NCI-H345 treated with DMSO at 0.1 percent for 48 hours (cell line): ENCODE data around the gene PLCB2.

ENCODE experiments used
- DNase-seq: peaks from one replicate; lab custom pipeline; 2025; ENCODE audit not compliant: unreplicated experiment; lab: John Stamatoyannopoulos, UW

PLCB2 gene

DNA sequence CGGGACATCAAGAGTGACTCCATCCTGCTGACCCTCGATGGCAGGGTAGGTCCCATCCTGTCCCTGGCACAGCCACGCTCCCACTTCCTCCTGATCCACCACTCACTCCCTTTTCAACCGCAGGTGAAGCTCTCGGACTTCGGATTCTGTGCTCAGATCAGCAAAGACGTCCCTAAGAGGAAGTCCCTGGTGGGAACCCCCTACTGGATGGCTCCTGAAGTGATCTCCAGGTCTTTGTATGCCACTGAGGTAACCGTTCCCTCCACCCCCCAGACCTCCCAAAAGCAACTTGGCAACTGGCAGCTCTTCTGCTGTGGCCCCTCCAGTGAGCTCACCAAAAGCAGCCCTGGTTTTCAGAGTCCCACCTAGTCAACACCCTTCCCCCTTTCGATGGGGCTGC is 34.3 kb downstream of the PLCB2 start:
- DNase-seq: no peak

- DNase-seq: no peak
Measured at GRCh38 chr15:40272485-40273056, 35.2 kb downstream of the PLCB2 start.

GRCh38 chr15:40271685-40272484 is 35.9 kb downstream of the PLCB2 start:
- DNase-seq: no peak

DNA sequence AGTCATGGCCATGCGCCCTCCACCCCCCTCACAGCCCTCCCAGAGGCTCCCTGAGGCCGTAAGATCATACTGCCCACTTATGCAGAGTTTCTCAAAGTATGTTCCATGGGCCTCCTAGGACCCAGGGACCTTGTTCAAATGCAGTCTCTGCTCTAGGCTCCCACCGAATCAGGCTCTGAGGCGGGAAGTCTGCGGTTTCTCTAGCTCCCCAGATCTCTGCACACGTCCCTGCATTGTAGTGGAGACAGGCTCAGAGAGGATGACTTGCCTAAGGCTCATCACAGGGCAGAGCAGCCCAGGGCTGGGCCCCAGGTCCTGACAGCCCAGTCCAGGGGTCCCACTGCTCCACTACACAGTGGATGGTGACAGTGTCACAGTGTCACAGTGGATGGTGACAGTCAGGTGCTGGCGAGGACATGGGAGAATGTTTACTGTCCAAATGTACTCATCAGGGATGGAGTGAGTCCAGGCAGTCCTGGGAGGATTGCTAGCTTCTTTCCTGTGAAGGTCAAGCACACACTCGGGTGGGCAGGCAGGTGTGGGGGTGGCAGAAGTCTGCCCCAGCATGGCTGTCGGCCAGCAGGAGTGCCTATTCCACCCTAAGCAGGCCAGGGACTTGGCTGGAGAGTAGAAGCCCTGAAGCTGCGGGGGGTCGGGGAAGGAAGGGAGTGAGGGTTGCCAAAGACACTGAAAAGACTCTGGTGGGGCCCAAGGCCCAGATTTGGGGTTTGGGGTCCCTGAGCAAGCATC is 37.3 kb downstream of the PLCB2 start:
- DNase-seq: no peak

DNA sequence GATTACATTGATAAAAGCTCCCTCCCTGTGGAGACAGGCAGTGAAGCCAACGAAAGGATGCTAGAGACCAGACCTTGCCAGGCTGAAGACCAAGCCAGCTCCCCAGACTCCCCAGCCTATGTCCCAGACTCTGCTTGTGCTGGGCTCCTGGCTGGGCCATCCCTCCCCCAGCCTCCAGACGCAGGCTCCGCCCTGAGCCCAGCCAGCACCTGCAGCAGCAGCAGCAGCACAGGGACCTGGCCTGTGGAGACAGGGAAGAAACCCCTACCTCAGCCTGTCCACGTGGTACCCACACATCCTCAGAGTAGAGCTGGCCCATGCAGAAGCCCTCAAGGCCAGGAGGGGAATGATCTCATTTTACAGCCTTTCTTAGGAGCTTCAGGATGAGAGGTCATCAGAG is 38.1 kb downstream of the PLCB2 start:
- no peak for DNase-seq

DNA sequence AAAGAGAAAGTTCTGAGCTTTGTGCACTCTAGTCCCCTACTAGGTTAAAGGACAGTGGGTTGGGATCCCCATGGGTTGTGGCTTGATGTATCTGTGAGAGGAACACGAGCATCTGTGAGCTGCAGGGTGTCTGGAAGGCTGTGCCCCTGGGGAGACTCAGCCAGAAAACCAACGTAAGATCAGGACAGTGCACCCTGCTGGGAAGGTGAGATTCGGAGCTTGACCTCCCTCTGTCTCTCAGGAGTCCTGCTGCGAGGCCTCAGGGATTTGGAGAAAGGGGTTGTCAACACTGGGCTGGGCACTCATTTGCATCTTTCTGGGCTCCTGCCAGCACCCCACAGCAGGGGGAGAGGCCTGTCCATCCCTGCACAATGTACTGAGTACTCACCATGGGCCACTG is 40.1 kb downstream of the PLCB2 start:
- DNase-seq: no peak

DNA sequence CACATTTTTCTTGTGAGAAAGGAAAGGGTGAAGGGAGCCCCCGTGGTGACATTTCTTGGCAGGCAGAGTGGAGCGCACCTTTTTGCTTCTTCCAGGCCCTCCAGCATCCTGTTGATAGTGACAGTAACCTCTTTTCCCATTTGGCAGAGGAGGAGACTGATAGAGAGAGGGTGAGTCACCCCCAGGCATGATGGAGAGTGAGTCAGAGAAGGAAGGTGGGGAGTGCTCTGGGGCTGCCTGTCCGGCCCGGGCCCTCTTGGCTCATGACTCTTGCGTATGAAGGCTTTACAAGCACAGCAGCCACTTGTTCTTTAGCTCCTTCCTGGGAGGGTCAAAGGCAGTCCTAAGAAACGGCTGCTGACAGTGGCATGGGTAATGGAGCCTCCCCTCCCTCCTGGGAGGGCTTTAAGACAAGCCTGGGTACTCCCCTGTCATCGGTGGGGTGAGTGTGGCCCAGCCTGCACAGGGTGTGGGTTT is 40.9 kb downstream of the PLCB2 start:
- DNase-seq: no peak

GRCh38 chr15:40265875-40266274 is 41.9 kb downstream of the PLCB2 start:
- no peak for DNase-seq

GRCh38 chr15:40265355-40265754 is 42.4 kb downstream of the PLCB2 start:
- DNase-seq: no peak

DNA sequence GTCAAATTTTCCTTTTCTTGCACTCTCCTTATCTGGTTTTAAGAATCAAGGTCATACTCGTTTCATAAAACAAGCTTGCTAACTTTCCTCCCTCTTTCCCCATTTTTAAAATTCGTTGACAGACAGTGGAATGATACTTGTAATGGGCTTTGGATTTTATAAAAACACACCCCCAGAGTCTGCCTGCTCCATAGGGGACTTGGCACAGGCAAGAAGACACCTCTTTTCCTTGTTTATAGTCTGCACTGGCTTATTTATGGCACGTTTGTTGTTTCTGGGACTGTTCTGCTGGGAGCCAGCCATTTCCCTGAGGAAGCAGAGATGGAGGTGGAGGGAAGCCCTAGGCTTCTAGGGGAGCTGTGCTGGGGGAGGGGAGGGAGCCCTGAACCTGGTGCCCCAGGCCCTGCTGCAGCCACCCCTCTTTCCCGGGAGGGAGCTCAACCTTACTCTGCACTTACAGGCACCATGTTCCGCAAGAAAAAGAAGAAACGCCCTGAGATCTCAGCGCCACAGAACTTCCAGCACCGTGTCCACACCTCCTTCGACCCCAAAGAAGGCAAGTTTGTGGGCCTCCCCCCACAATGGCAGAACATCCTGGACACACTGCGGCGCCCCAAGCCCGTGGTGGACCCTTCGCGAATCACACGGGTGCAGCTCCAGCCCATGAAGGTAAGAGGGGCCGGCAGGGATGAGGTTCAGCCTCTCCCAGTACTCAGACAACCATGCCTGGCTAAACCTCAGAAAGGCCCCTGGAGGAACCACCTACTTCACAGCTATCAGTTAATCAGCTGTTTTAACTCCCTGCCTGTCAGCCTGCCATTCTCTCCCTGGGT is 43.2 kb downstream of the PLCB2 start:
- DNase-seq: no peak

DNA sequence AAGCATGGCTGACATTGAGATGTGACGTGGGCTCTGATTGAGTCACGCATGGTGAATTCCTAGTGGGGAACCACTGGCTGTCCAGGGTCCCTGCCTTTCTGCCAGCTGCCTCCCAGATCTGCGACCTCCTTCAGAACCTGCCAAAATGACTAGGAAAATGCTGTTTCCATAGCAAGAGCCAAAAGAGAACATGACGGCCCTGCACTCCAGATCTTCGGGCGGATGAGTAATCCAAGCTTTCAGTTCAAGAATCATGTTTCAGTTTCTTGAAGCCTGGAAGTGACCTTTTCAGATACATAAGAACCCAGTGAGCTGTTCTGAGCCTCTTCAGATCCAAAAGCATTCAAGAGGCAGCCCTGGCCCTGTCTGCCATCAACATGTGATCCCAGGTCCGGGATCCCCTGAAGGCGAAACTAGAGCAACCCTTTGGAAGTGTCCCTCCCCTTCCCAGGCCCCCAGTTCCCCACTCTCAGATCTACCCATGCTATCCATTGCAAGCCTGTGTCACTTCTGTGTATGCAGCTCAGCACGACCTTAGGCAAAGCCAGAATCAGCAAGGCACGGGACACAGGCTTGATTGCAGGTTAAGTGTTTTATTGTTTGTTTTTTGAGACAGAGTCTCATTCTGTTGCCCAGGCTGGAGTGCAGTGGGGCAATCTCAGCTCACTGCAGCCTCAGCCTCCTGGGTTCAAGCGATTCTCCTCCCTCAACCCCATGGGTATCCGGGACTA is 44.5 kb downstream of the PLCB2 start:
- no peak for DNase-seq

DNA sequence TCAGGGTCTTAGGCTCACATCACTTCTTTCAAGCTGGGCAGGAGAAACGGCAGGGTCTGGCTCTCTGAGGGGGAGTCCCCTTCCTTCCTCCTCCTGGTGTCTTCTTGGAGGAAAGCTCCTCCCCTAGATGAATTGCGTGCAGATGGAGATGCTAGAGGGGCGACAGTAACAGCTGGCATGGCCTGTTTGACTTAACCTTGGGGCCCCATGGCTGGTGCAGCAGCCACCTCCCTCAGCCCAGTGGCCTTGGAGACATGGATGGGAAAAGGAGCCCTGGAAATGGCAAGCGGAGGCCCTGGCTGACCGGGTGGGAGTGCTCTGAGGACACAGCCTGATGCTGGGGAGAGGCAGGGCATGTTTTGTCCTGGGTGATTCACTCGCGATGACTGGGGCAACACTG is 48.7 kb downstream of the PLCB2 start:
- DNase-seq: no peak

DNA sequence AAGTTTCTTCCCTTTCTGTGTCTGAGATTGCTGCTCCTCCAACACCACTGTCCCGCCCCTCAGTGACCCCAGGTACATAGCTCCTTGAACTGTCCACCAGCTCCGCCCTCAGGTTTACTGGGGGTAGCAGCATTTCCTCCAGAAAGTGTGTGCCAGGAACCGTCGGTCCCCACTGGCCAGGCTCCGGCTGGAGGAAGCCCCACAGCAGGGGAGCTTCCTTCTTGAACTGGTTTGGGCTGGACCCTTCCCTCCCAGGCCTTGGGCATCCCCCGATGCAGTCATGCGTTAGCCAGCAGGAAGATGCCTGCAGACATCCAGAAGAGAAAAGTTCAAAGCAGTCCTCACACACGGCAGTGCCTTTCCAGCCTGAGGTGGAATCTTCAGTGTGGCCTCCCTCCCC is 49.2 kb downstream of the PLCB2 start:
- DNase-seq: no peak

GRCh38 chr15:40257656-40258450 is 49.9 kb downstream of the PLCB2 start:
- DNase-seq: no peak

GRCh38 chr15:40256638-40257235 is 51.0 kb downstream of the PLCB2 start:
- no peak for DNase-seq

DNA sequence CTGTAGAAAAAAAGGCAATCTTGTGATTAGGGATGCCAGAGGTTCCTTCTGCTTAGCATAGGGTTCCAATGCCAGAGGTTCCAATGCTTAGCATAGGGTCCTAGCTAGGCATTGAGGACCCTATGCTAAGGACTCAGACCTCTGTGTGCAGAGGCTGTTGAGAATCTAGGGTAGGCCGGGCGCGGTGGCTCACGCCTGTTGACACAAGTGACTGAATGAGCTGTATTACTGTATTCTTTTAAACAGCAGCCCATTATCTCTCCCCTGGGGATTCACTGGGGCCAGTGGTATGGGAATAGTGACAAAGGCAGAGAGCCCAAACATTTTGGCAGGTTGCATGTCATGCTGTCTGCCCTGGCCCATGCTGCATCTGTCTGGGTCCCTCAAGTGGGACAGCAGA is 52.7 kb downstream of the PLCB2 start:
- no peak for DNase-seq

DNA sequence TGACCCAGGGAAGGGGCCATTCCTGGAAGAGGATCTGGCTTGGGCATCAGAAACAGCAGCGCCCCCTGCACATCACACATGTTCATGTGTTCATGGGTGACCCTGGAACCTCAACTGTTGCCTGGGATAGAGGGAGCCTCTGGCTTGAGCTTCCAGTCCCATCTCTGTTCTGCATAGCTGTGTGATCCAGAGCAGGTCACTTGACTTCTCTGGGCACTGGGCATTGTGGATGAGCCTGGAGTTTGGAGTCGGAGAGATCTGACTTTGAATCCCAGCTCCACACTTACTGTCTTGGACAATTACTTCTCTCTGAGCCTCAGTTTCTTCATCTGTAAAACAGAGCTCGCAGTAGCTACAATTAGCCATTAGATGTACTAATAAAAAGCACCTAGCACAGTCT is 53.3 kb downstream of the PLCB2 start:
- DNase-seq: no peak

- no peak for DNase-seq
Measured at GRCh38 chr15:40253167-40253790, 54.5 kb downstream of the PLCB2 start.
